Astrocyte of the spinal cord (primary cell): ENCODE results near the gene TMF1.

ENCODE experiments used
- DNase-seq: peaks from one replicate; pipeline ENCODE4 v3.0.0; 2011; ENCODE audit warnings: low read depth, low spot score
- H3K4me3 ChIP-seq: 2 replicates; pipeline ENCODE4 v1.5.1; 2011; ENCODE audit warnings: low read depth, mild to moderate bottlenecking, low read length, moderate library complexity
- in situ Hi-C: cut with HindIII; loops from 2 replicates; pipeline ENCODE4 v1.10.0; 2017; ENCODE audit warnings: low sequenced_read_pairs
- TF ChIP-seq, protein P1 (sequence below): IDR thresholded peaks from 2 replicates; pipeline ENCODE4 v1.5.1; 2012; ENCODE audit warnings: low read depth, mild to moderate bottlenecking, low read length, inconsistent platforms

The TMF1 gene

DNA sequence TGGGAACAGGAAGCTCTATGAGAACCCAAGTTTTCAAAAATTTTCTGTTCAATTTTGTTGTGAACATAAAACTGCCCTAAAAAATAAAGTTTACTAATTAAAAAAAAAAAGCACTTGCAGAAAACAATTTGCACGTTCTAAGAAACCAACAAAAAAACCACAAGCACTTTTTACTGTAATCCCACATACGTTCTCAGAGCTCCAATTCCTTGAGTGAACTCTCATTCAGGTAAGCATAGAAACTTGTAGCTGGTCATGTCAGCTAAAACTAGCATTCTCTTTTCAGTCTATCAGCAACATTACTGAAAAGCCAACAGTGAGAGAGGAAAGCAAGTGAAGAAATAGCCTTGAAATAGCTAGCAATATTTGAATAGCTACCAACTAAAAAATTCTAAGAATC, 11.5 kb upstream of the TMF1 start:
- TF ChIP-seq, protein P1, sequence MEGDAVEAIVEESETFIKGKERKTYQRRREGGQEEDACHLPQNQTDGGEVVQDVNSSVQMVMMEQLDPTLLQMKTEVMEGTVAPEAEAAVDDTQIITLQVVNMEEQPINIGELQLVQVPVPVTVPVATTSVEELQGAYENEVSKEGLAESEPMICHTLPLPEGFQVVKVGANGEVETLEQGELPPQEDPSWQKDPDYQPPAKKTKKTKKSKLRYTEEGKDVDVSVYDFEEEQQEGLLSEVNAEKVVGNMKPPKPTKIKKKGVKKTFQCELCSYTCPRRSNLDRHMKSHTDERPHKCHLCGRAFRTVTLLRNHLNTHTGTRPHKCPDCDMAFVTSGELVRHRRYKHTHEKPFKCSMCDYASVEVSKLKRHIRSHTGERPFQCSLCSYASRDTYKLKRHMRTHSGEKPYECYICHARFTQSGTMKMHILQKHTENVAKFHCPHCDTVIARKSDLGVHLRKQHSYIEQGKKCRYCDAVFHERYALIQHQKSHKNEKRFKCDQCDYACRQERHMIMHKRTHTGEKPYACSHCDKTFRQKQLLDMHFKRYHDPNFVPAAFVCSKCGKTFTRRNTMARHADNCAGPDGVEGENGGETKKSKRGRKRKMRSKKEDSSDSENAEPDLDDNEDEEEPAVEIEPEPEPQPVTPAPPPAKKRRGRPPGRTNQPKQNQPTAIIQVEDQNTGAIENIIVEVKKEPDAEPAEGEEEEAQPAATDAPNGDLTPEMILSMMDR: no peak
- no peak for DNase-seq
- no peak overlapping the region for H3K4me3 ChIP-seq
- in situ Hi-C loops: no loop called here

DNA sequence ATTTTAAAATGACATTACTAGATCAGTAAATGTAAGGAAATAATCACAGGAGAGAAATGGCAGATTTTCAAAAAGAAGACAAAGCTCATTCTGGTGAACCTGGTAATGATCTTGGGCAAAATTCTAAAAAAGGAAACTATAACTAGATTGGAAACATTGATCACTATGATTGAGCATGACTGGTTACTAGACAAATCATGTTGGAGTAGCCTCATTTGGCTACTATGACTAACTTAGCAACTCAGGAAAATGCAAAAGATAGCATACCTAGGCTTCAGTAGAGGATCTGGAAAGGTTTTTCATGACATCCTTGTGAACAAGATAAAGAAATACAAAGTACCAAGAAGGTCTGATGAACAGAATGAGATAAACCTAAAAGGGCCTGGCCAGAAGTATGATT, 7.6 kb upstream of the TMF1 start:
- TF ChIP-seq, protein P1: no peak
- in situ Hi-C loops: no loop called here
- DNase-seq: no peak
- no peak overlapping the region for H3K4me3 ChIP-seq

DNA sequence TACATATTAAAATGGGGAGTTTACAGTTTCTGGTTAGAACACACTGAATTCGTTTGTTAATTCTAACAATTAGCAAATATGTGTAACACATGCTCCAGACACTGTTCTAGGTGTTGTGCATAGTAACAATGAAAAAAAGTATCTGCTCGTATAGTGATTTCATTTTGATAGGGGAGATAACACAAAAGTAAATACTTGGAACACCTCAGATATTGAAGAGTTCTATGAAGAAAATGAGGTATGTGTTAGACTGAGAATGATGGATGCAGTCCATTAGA, 6.8 kb upstream of the TMF1 start:
- no peak overlapping the region for H3K4me3 ChIP-seq
- in situ Hi-C loops: no loop called here
- TF ChIP-seq, protein P1: no peak
- no peak for DNase-seq

DNA sequence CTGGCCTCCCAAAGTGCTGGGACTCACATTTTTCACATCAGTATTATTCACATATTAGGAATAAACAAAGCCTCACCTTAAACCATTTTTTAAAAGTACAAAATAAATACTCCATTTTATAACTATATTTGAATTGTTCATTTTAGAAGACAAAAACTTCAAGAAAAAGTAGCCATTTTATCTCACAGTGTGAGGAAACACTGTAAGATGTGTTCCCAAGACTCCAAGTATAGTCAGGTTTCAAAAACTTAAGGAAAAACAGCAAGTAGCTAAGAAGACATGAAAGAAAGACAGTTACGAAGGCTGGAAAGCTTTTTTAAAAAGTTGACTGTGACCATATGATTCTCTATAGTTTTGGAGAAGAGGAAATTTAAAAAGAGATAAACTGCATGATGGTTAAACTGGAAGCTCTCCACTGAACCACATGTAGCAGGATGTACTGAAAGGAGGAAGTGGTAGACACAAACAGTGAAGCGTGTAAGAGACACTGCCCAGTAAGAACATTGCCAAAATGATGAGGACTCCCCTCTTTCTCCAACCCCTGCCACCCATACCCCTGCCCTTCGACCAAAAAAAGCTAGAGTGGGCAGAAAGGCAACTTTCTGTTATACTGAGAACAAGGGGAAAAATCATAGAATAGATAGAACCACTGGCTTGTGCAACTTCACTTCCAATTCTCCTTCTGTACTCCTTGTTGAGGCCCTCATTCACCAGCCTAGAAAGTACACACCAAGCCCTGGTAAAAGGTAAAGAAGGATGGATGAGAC, 6.2 kb upstream of the TMF1 start:
- in situ Hi-C loops: no loop called here
- H3K4me3 ChIP-seq: no peak overlapping the region
- TF ChIP-seq, protein P1: no peak

DNA sequence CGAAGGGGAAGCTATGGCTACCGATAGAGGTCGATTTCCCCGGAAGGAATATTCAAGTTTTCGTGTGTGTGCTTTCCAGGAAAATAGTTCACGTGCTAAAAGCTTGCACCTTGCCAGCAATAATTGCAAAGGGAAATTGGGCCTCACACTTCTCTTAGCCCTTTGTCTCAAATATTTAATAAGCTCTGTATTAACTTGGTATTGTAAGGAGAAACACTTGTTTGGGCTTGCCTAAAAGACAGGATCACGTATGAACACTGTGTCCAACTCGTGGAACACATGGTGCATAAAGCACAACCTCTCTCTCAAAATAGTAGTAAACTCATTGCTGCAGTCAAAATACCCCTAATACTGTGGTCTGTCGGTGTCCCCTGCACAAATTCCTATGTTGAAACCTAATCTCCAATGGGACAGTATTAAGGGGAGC, 352 bp upstream of the TMF1 start:
- in situ Hi-C loops: no loop called here
- DNase-seq: no peak
- peak overlapping the region; percentile 99 for H3K4me3 ChIP-seq
- TF ChIP-seq, protein P1: no peak

More for the DNA sequence above, 6.2 kb upstream of the TMF1 start:
- no peak for DNase-seq

DNA sequence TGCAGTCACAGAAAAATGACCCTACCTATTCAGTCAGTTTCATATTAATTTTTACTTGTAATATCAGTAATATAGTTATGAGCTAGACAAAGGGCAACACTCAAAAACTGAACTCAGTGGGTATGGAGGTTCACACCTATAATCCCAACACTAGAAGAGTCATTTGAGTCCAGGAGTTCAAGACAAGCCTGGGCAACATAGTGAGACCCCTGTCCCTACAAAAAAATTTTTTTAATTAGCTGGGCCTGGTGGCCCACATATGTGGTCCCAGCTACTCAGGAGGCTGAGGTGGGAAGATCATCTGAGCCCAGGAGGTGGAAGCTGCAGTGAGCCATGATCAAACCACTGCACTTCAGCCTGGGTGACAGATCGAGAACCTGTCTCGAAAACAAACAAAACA, 3.1 kb downstream of the TMF1 start:
- DNase-seq: no peak
- in situ Hi-C loops: no loop called here
- H3K4me3 ChIP-seq: no peak overlapping the region
- TF ChIP-seq, protein P1: no peak
